GM19328 (cell line): ENCODE data around the gene NOL8.

Experiments used
- ATAC-seq: cut with Tn5 transposase; IDR thresholded peaks from one replicate; pipeline ENCODE4 v1.9.1; 2021; ENCODE audit warnings: mild to moderate bottlenecking, moderate library complexity; ENCODE audit not compliant: unreplicated experiment

The NOL8 gene

GRCh38 chr9:92312887-92313623, 12.1 kb downstream of the NOL8 start:
- no peak for ATAC-seq

GRCh38 chr9:92310562-92310961, 14.6 kb downstream of the NOL8 start:
- no peak for ATAC-seq

GRCh38 chr9:92308893-92309292, 16.3 kb downstream of the NOL8 start:
- ATAC-seq, result no peak

DNA sequence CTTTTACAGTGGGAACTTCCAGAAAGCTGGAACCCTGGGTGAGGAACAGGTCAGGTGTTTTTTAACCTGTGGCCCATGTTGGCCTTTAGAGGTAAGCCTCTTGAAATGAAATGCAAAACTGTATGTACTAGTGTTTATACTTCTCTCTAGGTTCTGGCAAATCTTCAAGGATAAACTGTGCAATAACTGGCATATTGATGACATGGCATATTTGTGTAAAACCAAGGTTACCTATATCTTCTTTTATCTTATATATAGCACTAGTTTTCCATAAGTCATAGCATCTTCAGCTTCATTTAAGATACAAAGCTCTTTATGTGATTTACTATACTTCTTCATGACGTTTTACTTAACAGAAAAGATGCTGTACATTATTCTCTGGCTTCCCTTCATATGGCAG, 24.2 kb downstream of the NOL8 start:
- ATAC-seq, result no peak

- ATAC-seq, result no peak
Measured at GRCh38 chr9:92299116-92299515, 26.0 kb downstream of the NOL8 start.

DNA sequence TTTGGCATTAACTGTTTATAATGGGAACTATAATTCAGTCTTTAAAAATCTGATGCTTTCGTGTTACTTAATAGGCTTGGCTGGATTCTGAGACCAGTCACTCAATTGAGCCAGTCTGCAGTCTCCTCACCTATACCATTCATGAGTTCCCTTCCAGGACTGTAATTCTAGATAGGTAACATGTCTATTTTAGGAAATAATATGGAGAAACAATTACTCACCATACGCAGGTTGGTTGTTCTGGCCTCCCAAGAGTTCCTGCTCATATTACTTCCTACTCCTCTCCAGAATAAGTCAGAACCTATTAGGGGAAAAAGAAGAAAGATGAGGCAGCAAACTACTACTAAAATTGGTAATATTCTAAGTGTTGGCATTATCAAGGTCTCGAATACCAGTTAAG, 27.1 kb downstream of the NOL8 start:
- ATAC-seq, result no peak

DNA sequence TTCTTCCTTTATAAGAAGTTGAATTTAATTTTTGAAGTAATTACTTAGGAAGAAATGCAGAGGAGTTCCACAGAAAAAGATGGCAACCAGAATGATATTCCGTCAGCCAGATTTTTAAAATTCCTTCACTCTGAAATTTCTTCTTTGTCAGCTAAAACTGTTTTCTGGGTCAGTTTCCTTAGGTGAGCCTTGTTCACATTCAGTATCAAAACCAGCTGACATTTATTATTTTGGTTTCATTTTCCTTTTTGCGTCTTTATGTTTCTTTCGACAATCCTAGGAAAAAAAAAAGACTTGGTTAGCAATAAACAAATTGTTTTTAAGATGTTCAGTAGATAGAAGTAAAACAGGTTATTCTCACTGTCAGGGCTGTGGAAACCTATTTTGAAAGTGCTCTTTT, 27.5 kb downstream of the NOL8 start:
- no peak for ATAC-seq

DNA sequence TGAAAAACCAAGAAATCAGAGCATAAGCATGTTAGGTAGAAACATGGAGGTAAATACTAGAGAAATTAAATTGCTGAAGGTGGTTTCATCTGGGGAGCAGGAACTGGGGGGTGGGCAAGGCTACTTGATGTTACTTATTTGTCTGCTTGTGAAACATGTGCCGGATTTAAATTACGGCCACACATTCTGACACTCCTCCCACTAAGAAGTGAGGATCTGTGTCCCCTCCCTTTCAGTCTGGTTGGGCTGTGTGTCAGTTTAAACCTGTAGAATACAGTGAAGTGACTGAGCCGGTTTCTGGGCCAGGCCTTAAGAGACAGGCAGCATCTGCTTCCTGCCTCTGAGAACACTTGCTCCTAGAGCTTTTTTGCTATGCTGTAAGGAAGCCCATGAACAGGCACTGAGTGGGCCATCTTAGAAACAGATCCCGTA, 29.3 kb downstream of the NOL8 start:
- no peak for ATAC-seq

- no peak for ATAC-seq
Measured at GRCh38 chr9:92295240-92295790, 29.8 kb downstream of the NOL8 start.

GRCh38 chr9:92294297-92294676, 30.9 kb downstream of the NOL8 start:
- ATAC-seq, result no peak

DNA sequence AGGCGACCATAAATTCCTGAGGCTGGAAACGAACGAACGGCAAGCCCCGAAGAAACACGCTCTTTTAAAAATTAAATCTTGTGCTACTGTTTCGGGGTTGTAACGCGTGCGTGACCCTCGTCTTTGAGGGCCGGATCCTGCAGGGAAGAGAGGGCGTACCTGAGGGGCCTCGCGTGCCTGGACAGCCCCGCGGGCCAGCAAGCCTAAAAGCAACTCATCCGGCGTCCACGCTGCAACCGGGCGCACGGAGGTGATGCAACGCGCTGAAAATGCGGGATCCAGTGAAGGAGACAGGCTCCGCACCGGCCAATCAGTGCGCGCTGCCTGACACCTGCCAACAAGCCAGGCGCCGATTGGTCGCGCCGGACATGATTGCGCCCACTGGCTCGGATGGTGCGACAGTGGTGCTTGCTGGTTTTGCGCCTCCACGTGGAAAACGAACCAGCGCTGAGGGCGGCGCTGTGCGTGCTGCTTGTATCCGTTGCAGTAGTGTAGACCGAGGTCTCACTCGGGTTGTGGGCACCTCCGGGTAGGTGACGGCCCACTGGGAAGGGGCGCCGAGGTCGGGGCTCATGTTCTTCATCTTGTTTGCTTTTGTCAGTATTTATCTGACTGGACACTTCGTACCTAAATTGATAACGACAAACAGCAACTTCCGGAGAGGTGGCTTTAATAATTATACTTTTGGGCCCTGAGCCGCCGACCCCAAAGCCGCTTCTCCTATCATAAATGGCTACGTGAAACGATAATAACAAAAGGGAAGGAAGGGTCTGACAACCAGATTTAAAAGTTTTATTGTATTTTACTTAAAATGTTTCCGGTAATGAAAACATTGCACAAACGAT, 31.5 kb downstream of the NOL8 start, which contains the start of gene IARS1:
TSS of gene IARS1 (minus strand) at position 246 of the 845 bp plus-strand sequence. CDS start 4,278 bp downstream, outside the sequence.
- ATAC-seq, result peak; percentile 96

DNA sequence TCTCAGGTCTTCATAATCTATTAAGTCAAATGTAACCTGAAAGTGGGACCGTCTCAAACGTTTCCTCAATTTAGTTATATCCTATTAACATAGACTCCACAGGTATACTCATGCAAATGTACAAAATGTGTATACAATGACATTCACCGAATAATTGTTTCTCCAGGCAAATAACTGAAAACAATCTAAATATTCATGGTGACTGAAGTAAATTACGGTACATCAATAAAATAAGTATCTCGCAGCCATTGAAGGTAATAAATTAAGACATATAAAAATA, 32.1 kb downstream of the NOL8 start:
- ATAC-seq, result no peak

DNA sequence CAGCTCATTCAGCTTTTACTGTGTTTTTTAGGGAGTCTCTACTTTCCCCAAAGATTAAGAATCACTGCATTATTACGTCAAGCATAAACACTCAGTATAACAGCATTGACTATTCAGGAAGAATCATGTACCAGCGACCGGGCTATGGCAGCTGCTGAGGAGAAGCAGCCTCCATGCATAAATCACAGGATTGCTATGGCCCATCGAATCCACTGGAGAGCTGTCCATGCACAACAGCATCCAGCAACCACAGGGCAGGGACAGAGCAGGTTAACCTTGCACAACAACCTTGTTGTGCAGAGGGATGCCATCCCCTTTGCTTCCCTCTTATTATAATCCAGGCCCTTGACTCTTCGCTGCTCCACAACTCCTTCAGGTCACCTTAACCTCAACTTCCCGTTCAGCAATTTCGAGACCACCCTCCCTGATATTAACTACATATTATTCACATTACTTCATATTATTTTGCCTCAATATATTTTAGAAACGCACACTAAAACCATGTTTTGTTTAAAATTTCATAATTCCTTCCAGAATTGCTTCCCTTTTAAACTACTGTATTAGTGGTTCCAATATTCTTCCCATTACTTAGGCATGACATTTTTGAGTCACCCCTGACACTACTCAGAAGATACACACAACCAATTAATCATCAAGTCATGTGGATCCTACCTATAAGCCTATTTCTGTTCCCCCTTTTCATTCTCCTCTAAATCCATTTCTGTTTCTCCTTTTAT, 32.6 kb downstream of the NOL8 start:
- ATAC-seq, result no peak

DNA sequence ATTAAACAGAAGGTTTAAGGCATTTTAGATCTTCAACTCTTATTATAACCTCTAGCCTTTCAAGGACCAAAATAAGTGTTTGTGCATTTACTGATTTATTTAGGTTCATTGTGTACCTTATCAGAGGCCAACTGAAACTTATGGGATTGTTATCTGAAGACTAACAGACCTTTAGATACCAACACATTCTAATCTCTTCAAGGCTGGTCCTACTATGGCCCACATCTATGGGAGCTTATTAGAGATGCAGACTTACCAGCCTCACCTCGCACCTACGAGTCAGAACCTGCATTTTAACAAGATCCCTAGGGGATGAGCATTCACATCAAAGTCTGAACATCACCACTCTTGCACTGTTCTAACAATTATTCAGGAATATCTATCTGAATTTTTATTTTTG, 33.6 kb downstream of the NOL8 start:
- no peak for ATAC-seq

GRCh38 chr9:92290785-92291429, 34.2 kb downstream of the NOL8 start:
- ATAC-seq, result no peak

DNA sequence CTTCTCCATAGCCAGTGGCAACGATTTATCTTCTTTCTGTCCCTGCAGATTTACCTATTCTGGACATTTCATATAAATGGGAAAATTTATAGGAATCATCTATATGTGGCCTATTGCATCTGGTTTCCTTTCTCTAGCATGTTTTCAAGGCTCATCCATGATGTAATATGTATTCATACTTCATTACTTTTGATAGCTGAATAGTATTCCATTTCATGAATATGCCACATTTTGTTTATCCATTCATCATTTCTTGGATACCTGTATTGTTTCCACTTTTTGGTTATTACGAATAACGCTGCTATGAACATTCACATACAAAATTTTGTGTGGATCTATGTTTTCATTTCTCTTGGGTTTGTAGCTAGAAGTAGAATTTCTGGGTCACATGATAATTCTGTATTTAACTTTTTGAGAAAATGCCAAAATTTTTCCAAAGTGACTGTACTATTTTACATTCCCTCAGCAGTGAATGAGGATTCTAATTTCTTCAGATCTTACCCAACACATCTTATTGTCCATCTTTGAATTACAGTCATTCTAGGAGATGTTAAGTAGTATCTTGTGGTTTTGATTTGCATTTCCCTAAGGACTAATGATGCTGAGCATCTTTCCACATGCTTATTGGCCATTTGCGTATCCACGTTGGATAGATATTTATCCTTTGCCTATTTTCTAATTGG, 35.3 kb downstream of the NOL8 start:
- ATAC-seq, result no peak

DNA sequence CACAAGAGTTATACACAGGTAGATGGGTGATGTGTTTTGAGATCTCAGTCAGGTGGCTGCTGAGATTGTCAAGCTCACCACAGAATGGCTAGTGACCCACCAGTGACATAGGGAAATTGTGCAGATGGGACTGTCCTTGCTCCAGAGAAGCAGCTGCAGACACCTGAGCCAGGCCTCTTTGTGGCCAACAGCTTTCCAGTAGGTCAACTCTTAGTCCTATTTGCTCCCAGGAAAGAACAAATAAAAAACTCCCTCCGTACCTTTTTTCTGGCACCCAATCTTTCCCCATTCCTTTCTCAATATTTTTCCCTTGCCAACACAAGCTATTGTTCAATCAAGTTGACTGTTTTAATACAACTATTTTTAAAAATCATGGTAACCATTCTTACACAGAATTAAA, 45.8 kb downstream of the NOL8 start:
- no peak for ATAC-seq

- no peak for ATAC-seq
Measured at GRCh38 chr9:92278110-92278509, 47.0 kb downstream of the NOL8 start.

GRCh38 chr9:92276331-92277032, 48.7 kb downstream of the NOL8 start:
- ATAC-seq, result no peak

GRCh38 chr9:92275541-92275940, 49.6 kb downstream of the NOL8 start:
- ATAC-seq, result no peak
